Activated CD8-positive, alpha-beta T cell treated with anti-CD3 and anti-CD28 coated beads, Interleukin-2, amount 10 ng/mL, durations not matched to agents 7 days and 5 days (primary cell): Measurements from ENCODE around the gene RNASE12. TPM values are rescaled to one million over a fixed set of nuclear protein-coding genes. Genes with fewer than 3 reads are reported as not detected.
"Not testable (repeated sequence)": the region's sequence is repeated elsewhere in the genome, so short reads cannot be mapped to it uniquely, and the experiment has no call there.

Experiments
- ATAC-seq: fragments of 150-1000 bp; cut with Tn5 transposase; one replicate; pipeline ENCODE4 v1.10.0; 2021; ENCODE audit warnings: moderate library complexity
- CTCF ChIA-PET: fragments of 350-600 bp; sonication (Branson Sonifier 250); formaldehyde crosslinking; loops from one replicate; lab custom pipeline; 2021; ENCODE audit warnings: antibody characterized with exemption; lab: Charles Lee
- POLR2A ChIA-PET: fragments of 350-600 bp; sonication (Branson Sonifier 250); formaldehyde crosslinking; loops from one replicate; lab custom pipeline; 2021; ENCODE audit warnings: antibody characterized with exemption; lab: Charles Lee
- DNase-seq: peaks from one replicate; pipeline ENCODE4 v3.0.0-alpha.2; 2020
- H3K27ac Mint-ChIP-seq: one replicate; pipeline ENCODE4 v1.8.0; 2021; ENCODE audit warnings: mild to moderate bottlenecking, mixed read lengths
- H3K27me3 Mint-ChIP-seq: one replicate; pipeline ENCODE4 v1.8.0; 2021; ENCODE audit warnings: low read depth, mixed read lengths
- H3K36me3 Mint-ChIP-seq: one replicate; pipeline ENCODE4 v1.8.0; 2021; ENCODE audit warnings: low read depth, mixed read lengths
- H3K4me1 Mint-ChIP-seq: one replicate; pipeline ENCODE4 v1.8.0; 2021; ENCODE audit warnings: low read depth, mixed read lengths
- H3K4me3 Mint-ChIP-seq: one replicate; pipeline ENCODE4 v1.8.0; 2021; ENCODE audit warnings: mild to moderate bottlenecking, mixed read lengths
- H3K9me3 Mint-ChIP-seq: one replicate; pipeline ENCODE4 v1.8.0; 2022; ENCODE audit warnings: mixed read lengths; ENCODE audit not compliant: insufficient read depth
- total RNA-seq, 2 experiments: library from RNA; stranded (reverse); gene quantifications; one replicate each; pipeline ENCODE4 v1.2.3, GENCODE V29; 2021

Gene RNASE12
- total RNA-seq, 2 experiments from 2014 or later, result not detected

- POLR2A ChIA-PET, result no interaction called here
- Mint-ChIP-seq H3K27me3 (peaks cover 60% of the 10 kb centered on the region), H3K27ac (peak overlapping the region; percentile 61), H3K9me3 (no peaks in the 10 kb centered on the region), H3K4me3 (peak overlapping the region; percentile 66), H3K36me3 (peaks cover 4% of the 10 kb centered on the region), H3K4me1 (peaks cover 51% of the 10 kb centered on the region)
- CTCF ChIA-PET, result interaction anchor here (1.1 to 2.7 kb wide), 3 partner anchors 11 to 346 kb away, joined by 3 to 19 read pairs (median 4); no protein-coding TSS in a partner anchor
- ATAC-seq (peak; percentile 66), DNase-seq (peak; percentile 68)
Observed at GRCh38 chr14:20624495-20625070, 33.4 kb upstream of the RNASE12 start.

DNA sequence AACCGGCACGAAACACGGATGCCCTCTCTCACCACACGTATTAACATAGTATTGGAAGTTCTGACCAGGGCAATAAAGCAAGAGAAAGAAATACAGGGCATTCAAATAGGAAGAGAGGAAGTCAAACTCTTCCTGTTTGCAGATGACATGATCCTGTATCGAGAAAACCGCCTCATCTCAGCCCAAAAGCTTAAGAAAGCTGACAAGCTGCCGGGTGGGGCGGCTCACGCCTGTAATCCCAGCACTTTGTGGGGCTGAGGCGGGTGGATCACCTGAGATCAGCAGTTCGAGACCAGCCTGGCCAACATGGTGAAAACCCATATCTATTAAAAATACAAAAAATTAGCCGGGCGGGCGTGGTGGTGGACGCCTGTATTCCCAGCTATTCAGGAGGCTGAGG, 32.6 kb upstream of the RNASE12 start:
- H3K36me3 Mint-ChIP-seq, result peaks cover 4% of the 10 kb centered on the region
- peak overlapping the region; percentile 66 for H3K4me3 Mint-ChIP-seq
- no peaks in the 10 kb centered on the region for H3K9me3 Mint-ChIP-seq
- CTCF ChIA-PET, result interaction anchor here (1.1 to 2.7 kb wide), 4 partner anchors 10 to 347 kb away, joined by 3 to 19 read pairs (median 7); no protein-coding TSS in a partner anchor
- DNase-seq (no peak), ATAC-seq (no peak)
- POLR2A ChIA-PET, result no interaction called here
- H3K27ac Mint-ChIP-seq, result no peak overlapping the region
- peaks cover 53% of the 10 kb centered on the region for H3K4me1 Mint-ChIP-seq
- H3K27me3 Mint-ChIP-seq, result peaks cover 59% of the 10 kb centered on the region

- H3K36me3 Mint-ChIP-seq, result peaks cover 4% of the 10 kb centered on the region
- H3K9me3 Mint-ChIP-seq, result no peaks in the 10 kb centered on the region
- peaks cover 53% of the 10 kb centered on the region for H3K4me1 Mint-ChIP-seq
- H3K27ac Mint-ChIP-seq, result no peak overlapping the region
- ATAC-seq (no peak), DNase-seq (no peak)
- peak overlapping the region; percentile 44 for H3K4me3 Mint-ChIP-seq
- POLR2A ChIA-PET, result interaction anchor here (0.8 to 1.3 kb wide), 2 partner anchors 9 to 58 kb away, joined by 3 to 4 read pairs; no protein-coding TSS in a partner anchor
- peaks cover 54% of the 10 kb centered on the region for H3K27me3 Mint-ChIP-seq
- CTCF ChIA-PET, result interaction anchor here (0.8 to 2.7 kb wide), 10 partner anchors 9 to 295 kb away, joined by 3 to 19 read pairs (median 5); no protein-coding TSS in a partner anchor
Observed at GRCh38 chr14:20622816-20623291, 31.7 kb upstream of the RNASE12 start.

GRCh38 chr14:20620798-20621478, 29.8 kb upstream of the RNASE12 start:
- ATAC-seq (no peak), DNase-seq (no peak)
- H3K36me3 Mint-ChIP-seq, result peaks cover 4% of the 10 kb centered on the region
- peaks cover 45% of the 10 kb centered on the region for H3K27me3 Mint-ChIP-seq
- H3K9me3 Mint-ChIP-seq, result no peaks in the 10 kb centered on the region
- H3K4me1 Mint-ChIP-seq, result peaks cover 55% of the 10 kb centered on the region
- H3K4me3 Mint-ChIP-seq, result no peak overlapping the region
- no peak overlapping the region for H3K27ac Mint-ChIP-seq
- POLR2A ChIA-PET, result no interaction called here
- CTCF ChIA-PET, result no interaction called here

- H3K4me3 Mint-ChIP-seq, H3K27ac Mint-ChIP-seq, H3K36me3 Mint-ChIP-seq, POLR2A ChIA-PET, ATAC-seq, H3K9me3 Mint-ChIP-seq, DNase-seq: not testable (repeated sequence)
- CTCF ChIA-PET, result interaction anchor here (1.4 to 1.9 kb wide), 2 partner anchors 10 to 292 kb away, joined by 3 to 4 read pairs; no protein-coding TSS in a partner anchor
- peaks cover 44% of the 10 kb centered on the region for H3K4me1 Mint-ChIP-seq
- H3K27me3 Mint-ChIP-seq, result peaks cover 39% of the 10 kb centered on the region
Observed at GRCh38 chr14:20619688-20620087, 28.5 kb upstream of the RNASE12 start.

DNA sequence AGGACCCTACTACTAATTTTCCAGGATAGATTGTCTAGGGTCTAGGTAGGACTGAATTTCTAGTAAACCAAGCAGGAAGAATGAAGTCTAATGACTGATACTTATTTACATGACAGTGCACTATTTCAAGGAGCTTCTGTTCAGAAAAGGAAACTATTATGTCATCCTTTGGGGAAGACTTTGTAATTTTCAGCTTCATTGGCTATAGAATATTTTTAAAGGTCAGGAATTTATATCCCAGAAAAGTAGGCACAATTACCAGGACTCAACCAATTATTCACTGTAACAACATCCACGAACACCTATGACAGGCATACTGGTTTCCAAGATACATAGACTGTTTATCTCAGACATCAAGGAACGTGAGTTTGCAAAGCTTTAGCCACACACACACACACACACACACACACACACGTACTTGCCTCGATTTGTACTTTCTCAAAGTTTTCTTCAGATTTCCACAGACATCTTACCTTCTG, 27.1 kb upstream of the RNASE12 start:
- no peak overlapping the region for H3K4me3 Mint-ChIP-seq
- peaks cover 34% of the 10 kb centered on the region for H3K27me3 Mint-ChIP-seq
- ATAC-seq (no peak), DNase-seq (no peak)
- CTCF ChIA-PET, result interaction anchor here (1.9 kb wide), 1 partner anchor 8 kb away, joined by 4 read pairs; no protein-coding TSS in a partner anchor
- H3K27ac Mint-ChIP-seq, result no peak overlapping the region
- POLR2A ChIA-PET, result no interaction called here
- H3K9me3 Mint-ChIP-seq, result no peaks in the 10 kb centered on the region
- H3K4me1 Mint-ChIP-seq, result peaks cover 34% of the 10 kb centered on the region
- H3K36me3 Mint-ChIP-seq, result no peaks in the 10 kb centered on the region

DNA sequence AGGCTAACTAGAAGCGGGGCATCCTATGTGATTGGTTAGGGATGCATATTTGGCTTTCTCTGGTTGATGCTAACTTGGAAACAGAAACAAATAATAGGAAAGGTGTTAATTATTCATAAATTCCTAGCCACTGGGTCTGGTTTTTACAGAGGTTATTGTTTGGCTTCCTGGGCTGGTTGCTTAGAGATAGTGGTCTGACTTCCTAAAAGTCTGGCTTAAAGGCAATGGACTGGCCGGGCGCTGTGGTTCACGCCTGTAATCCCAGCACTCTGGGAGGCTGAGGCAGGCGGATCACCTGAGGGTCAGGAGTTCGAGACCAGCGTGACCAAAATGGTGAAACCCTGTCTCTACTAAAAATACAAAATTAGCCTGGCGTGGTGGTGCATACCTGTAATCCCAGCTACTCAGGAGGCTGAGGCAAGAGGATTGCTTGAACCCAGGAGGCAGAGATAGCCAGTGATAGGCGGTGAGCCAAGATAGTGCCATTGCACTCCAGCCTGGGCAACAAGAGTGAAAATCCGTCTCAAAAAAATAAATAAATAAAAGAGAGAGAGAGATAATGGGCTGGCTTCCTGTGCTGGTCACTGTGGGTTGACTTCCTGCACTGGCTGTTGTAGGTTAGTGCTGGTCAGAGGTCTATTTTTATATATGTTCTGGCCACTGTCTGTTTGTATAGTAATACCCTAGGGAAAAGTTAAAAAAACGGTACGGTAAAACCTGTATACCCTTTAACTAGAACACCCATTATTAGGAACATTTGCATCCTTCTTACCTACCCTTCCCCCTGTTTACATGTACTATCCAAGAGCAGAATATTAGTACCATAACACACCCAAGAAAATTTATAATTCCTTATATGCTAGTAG, 26.2 kb upstream of the RNASE12 start:
- H3K4me1 Mint-ChIP-seq, result peaks cover 25% of the 10 kb centered on the region
- H3K36me3 Mint-ChIP-seq, result no peaks in the 10 kb centered on the region
- peaks cover 31% of the 10 kb centered on the region for H3K27me3 Mint-ChIP-seq
- CTCF ChIA-PET, result interaction anchor here (1.3 to 1.9 kb wide), 2 partner anchors 7 to 14 kb away, joined by 3 to 4 read pairs; no protein-coding TSS in a partner anchor
- no peak for DNase-seq
- H3K4me3 Mint-ChIP-seq, result no peak overlapping the region
- POLR2A ChIA-PET, result no interaction called here
- ATAC-seq, result no peak
- H3K9me3 Mint-ChIP-seq, result no peaks in the 10 kb centered on the region
- no peak overlapping the region for H3K27ac Mint-ChIP-seq

- ChIA-PET CTCF (interaction anchor here (1.3 kb wide), 1 partner anchor 15 kb away, joined by 3 read pairs; no protein-coding TSS in a partner anchor), POLR2A (interaction anchor here (0.6 kb wide), 1 partner anchor 146 kb away, joined by 3 read pairs; the partner anchor contains the start of gene PNP)
- H3K36me3 Mint-ChIP-seq, result no peaks in the 10 kb centered on the region
- H3K4me1 Mint-ChIP-seq, result peaks cover 23% of the 10 kb centered on the region
- H3K9me3 Mint-ChIP-seq, result no peaks in the 10 kb centered on the region
- no peak overlapping the region for H3K27ac Mint-ChIP-seq
- ATAC-seq (no peak), DNase-seq (no peak)
- no peak overlapping the region for H3K4me3 Mint-ChIP-seq
- H3K27me3 Mint-ChIP-seq, result peaks cover 25% of the 10 kb centered on the region
Observed at GRCh38 chr14:20615996-20616395, 24.8 kb upstream of the RNASE12 start.

DNA sequence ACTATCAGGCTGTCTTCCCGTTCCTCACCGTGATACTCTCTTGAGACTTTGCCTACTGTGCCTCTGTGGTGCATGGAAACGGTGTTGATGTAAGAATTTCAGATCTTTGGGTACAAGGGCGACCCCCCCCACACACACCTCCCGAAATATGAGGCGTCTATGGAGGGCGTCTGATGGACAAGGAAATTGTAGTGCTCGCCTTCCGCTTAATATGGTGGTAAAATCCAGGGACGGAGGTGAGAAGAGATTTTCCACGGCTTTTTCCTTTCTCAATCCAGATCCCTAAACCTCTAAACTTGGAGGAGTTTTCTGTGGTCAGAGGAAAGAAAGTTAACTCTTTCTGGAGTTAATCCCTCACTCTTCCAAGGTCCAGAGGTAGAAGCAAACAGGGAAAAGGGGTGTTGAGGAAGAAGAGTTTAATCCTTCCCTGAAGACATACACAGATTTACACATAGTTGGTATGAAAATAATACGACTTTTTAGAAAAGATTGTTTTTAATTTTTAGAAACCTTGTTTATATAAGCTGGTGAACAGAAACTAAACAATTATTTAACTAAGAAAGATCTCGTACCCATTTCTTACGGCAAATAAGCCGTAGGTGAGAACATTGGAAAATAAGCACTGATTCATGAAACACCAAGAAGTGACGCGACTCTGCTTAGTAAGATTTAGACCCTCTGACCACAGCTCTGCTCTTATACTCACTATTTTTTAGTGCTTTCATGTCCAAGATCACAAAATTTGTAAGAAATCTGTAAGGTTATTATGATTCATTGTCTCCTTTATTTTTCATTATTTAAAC, 23.1 kb upstream of the RNASE12 start:
- DNase-seq (no peak), ATAC-seq (peak; percentile 1)
- CTCF ChIA-PET, result interaction anchor here (0.7 to 3.2 kb wide), 18 partner anchors 9 to 296 kb away, joined by 3 to 22 read pairs (median 6); partner anchors contain the start of genes APEX1 and PARP2
- Mint-ChIP-seq H3K27me3 (peaks cover 24% of the 10 kb centered on the region), H3K27ac (no peak overlapping the region), H3K4me1 (peaks cover 23% of the 10 kb centered on the region), H3K36me3 (no peaks in the 10 kb centered on the region), H3K9me3 (no peaks in the 10 kb centered on the region), H3K4me3 (no peak overlapping the region)
- POLR2A ChIA-PET, result interaction anchor here (0.9 to 1.8 kb wide), 4 partner anchors 8 to 200 kb away, joined by 3 to 6 read pairs (median 4); no protein-coding TSS in a partner anchor
